Small intestine (tissue), 7 donors: Measurements from ENCODE around the gene PDZD4. TPM values are rescaled to one million over a fixed set of nuclear protein-coding genes. Genes with fewer than 3 reads are reported as not detected.

Source experiments
- DNase-seq, 2 donors: peaks; one replicate each; pipeline versions ENCODE4 v3.0.0 to v3.0.0-alpha.2; 2013
- FAIRE-seq: peaks from 2 replicates; lab custom pipeline; 2012; peaks lifted over from hg19 to GRCh38; lab: Jason Lieb, UNC
- H3K27ac ChIP-seq, 3 donors: one replicate each; pipeline ENCODE4 v1.5.1; 2013; ENCODE audit warnings: low read length in 2 of 3, mild to moderate bottlenecking in 2 of 3, control low read depth in 1 of 3, inconsistent platforms in 1 of 3, low read depth in 1 of 3, moderate library complexity in 1 of 3
- H3K27me3 ChIP-seq, 3 donors: one replicate each; pipeline ENCODE4 v1.6.1; 2013; ENCODE audit warnings: low read length in 3 of 3, inconsistent platforms in 1 of 3; ENCODE audit not compliant: control insufficient read depth in 3 of 3, insufficient read depth in 3 of 3
- H3K36me3 ChIP-seq, 3 donors: one replicate each; pipeline ENCODE4 v1.6.1; 2013; ENCODE audit warnings: low read length in 3 of 3, inconsistent platforms in 1 of 3, low read depth in 1 of 3, mild to moderate bottlenecking in 1 of 3, moderate library complexity in 1 of 3; ENCODE audit not compliant: control insufficient read depth in 3 of 3, insufficient read depth in 2 of 3
- H3K4me1 ChIP-seq, 3 donors: one replicate each; pipeline ENCODE4 v1.6.1; 2013; ENCODE audit warnings: low read length in 2 of 3, inconsistent platforms in 1 of 3, low read depth in 1 of 3, mild to moderate bottlenecking in 1 of 3, moderate library complexity in 1 of 3; ENCODE audit not compliant: control insufficient read depth in 3 of 3, insufficient read depth in 2 of 3
- H3K4me3 ChIP-seq, 3 donors: one replicate each; pipeline ENCODE4 v1.5.1; 2013; ENCODE audit warnings: low read length in 3 of 3, control low read depth in 1 of 3, inconsistent platforms in 1 of 3, low read depth in 1 of 3, mild to moderate bottlenecking in 1 of 3, moderate library complexity in 1 of 3
- H3K9me3 ChIP-seq, 2 donors: one replicate each; pipeline ENCODE4 v1.6.1; 2013; ENCODE audit warnings: low read depth in 1 of 2, low read length in 1 of 2; ENCODE audit not compliant: control insufficient read depth in 2 of 2, insufficient read depth in 1 of 2
- WGBS, 3 donors: extraction: QIAGEN DNeasy Blood & Tissue Kit; methylation state at CpG; one replicate each; pipeline ENCODE4 v1.1.7; 2013; 5-methylcytosine and 5-hydroxymethylcytosine counted together
- polyA plus RNA-seq, 4 donors: library from polyadenylated mRNA; stranded (reverse) in 3 of 4; unstranded in 1 of 4; fragments of 200-250 nt in 3 of 4; fragments of 120-200 nt in 1 of 4; gene quantifications; one replicate each; pipeline versions ENCODE4 v1.2.1 to v1.2.3, GENCODE V29; 2013
- donor health status: healthy with polysubstance abuse.
- donor health status: control.
- donor health status: control.
- donor health status: Bipolar disorder and iron deficiency.
- donor health status: healthy.

The PDZD4 gene
- polyA plus RNA-seq, 4 donors: 0.22 to 11.5 (median 2.4) TPM

DNA sequence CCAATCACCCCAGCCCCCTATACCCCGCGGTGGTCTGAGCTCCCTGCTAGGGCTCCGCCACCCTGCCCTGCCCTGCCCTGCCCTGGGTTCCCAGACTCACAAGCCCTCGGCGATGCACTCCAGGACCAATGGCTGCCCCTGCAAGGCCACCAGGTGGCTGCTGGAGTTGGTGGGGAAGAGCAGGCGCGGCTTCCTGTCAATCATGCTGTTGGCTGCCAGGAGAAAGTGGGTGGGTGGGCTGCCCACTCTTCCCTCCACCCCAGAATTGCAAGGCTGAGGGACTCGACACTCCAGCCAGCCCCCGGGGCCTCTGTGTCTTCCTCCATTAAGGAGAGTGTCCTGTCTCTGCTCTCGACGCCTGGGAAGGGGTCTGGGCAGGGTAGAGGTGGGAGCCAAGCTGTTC is 39.9 kb upstream of the PDZD4 start:
- Histone ChIP-seq H3K27me3 (peaks cover 0 to 4% (median 0%) of the 10 kb centered on the region in 3 donors), H3K4me1 (no peaks in the 10 kb centered on the region), H3K36me3 (no peaks in the 10 kb centered on the region), H3K27ac (no peak overlapping the region), H3K4me3 (no peak overlapping the region), H3K9me3 (no peaks in the 10 kb centered on the region)
- DNase-seq (no peak), FAIRE-seq (no peak)
- 42 to 76% (median 74%) methylated on average over 6 to 11 of the region's 11 CpGs for WGBS, 3 donors

DNA sequence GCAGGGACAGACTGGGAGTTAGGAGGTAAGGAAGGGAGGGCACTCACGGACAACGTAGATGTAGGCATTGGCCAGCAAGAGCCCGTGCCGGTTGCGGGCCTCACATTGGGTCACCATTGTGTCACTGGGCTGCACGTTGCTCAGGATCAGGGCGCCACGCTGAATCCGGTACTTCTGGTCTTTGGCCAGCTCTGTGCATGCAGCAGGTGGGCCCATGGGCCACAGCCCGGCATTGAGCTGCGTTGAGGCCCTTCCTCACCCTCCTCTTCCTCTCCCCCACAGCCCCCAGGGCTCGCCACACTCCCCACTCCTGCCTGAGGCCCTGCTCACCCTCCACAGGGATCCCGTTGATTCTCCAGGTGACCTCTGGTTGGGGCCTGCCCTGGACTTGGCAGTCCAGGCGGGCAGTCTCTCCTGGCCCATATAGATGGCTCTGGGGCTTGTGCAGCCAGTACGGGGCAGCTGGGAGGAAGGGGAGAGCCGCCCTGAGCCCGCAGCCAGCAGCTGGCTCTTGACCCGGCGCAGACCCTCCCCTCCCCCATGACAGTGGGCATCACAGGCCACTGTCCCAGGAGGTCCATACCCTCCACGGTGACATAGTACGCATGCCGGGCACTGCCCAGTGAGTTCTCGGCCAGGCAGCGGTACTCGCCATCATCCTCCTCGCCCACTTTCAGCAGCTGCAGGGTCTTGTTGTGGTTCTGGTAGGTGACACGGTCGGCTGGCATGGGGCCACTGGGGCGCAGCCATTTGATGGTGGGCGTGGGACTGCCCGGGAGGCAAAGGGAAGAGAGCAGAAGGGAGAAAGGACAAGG is 39.3 kb upstream of the PDZD4 start:
- peaks cover 0 to 4% (median 0%) of the 10 kb centered on the region in 3 donors for H3K27me3 ChIP-seq
- DNase-seq: no peak
- no peaks in the 10 kb centered on the region for H3K9me3 ChIP-seq
- FAIRE-seq: no peak
- 64 to 89% (median 81%) methylated on average over 9 to 30 of the region's 31 CpGs for WGBS, 3 donors
- no peak overlapping the region for H3K4me3 ChIP-seq
- no peaks in the 10 kb centered on the region for H3K36me3 ChIP-seq
- no peak overlapping the region for H3K27ac ChIP-seq
- no peaks in the 10 kb centered on the region for H3K4me1 ChIP-seq

DNA sequence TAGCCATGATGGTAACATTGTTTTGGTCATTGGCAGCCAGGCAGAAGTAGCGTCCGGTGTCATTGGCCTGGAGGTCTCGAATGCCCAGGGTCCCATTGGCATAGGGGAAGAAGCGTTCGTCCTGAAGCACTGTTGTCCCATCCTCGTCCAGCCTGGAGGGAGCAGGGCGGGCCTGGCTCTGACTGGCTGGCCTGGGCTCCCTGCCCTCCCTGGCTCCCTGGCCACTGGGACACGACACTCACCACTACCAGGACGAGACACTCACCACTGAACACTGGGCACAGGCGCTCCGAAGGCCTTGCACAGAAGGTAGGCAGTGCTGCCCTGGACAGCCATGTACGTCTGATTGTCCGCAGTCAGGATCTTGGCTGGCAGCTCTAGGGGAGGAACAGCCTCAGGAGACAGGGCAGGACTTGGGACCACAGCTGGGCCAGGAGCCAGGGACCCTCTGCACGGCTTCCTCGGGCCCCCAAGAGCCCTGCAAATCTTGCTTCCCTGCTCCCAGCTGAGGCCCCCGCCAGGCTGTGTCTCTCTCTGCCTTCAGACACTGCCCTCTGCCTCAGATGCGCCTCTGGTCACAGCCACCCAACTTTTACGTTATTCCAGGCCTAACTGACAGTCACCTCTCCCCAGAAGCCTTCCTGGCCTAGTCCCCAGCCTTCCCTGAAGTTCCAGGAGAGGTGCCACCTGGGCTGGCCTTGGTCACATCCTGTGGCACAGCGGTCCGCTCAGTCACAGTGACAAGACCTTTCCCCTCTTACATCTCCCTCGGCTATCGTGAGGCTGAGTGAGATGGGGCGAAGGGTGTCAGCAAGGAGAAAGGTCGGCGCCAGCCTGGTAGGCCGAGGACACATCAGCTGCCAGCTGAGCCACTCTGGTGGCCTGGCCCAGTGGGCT is 38.5 kb upstream of the PDZD4 start:
- H3K9me3 ChIP-seq: no peaks in the 10 kb centered on the region
- H3K27ac ChIP-seq: no peak overlapping the region
- no peaks in the 10 kb centered on the region for H3K36me3 ChIP-seq
- peaks cover 0 to 3% (median 0%) of the 10 kb centered on the region in 3 donors for H3K27me3 ChIP-seq
- FAIRE-seq (no peak), DNase-seq (no peak)
- no peaks in the 10 kb centered on the region for H3K4me1 ChIP-seq
- no peak overlapping the region for H3K4me3 ChIP-seq
- WGBS, 3 donors: 82 to 88% (median 83%) methylated on average over 12 to 26 of the region's 26 CpGs

DNA sequence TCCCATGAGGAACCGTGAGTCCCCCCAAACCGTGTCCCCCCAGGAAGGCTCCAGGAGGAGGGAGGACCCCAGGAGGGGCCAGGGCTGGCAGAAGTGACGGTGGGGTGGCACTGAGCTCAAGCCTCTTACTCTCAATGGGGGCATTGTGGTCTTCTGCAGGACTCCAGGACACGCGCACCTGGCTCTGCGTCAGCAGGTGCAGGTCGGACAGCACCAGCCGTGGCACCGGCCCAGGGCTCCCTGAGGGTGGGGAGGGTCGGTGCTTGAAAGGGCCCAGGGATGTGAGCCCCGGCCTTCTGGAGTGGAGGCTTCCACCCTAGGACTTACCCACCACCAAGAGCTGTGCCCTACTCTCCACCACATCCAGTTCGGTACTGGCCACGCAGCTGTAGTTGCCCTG is 37.3 kb upstream of the PDZD4 start:
- Histone ChIP-seq H3K36me3 (no peaks in the 10 kb centered on the region), H3K4me3 (no peak overlapping the region), H3K9me3 (no peaks in the 10 kb centered on the region), H3K27me3 (peaks cover 0 to 8% (median 0%) of the 10 kb centered on the region in 3 donors), H3K4me1 (no peaks in the 10 kb centered on the region), H3K27ac (no peak overlapping the region)
- WGBS, 3 donors: 77 to 91% (median 87%) methylated on average over 4 to 13 of the region's 13 CpGs
- DNase-seq (no peak), FAIRE-seq (no peak)

DNA sequence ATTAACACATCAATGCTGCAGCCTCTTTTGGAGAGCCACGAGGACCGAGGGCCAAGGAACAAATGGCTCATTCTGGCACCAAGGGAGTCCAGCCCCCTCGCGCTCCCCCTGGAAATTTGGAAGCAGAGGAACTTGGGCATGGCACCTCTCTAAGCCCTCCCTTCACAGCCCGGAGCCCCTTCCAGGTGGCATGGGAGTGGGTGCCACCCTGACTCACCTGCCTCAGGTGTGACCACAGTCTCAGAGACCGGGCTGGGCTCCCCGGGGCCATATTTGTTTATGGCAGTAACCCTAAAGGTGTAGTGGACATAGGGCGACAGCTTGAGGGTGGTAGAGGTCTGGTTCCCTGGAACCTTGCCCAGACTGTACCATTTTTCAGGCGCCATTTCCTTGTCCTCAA is 36.8 kb upstream of the PDZD4 start:
- no peak for FAIRE-seq
- no peaks in the 10 kb centered on the region for H3K9me3 ChIP-seq
- no peaks in the 10 kb centered on the region for H3K4me1 ChIP-seq
- DNase-seq: no peak
- H3K4me3 ChIP-seq: no peak overlapping the region
- 72 to 78% (median 76%) methylated on average over 9 of the region's 9 CpGs for WGBS, 3 donors
- peaks cover 0 to 11% (median 0%) of the 10 kb centered on the region in 3 donors for H3K27me3 ChIP-seq
- H3K27ac ChIP-seq: no peak overlapping the region
- H3K36me3 ChIP-seq: no peaks in the 10 kb centered on the region

DNA sequence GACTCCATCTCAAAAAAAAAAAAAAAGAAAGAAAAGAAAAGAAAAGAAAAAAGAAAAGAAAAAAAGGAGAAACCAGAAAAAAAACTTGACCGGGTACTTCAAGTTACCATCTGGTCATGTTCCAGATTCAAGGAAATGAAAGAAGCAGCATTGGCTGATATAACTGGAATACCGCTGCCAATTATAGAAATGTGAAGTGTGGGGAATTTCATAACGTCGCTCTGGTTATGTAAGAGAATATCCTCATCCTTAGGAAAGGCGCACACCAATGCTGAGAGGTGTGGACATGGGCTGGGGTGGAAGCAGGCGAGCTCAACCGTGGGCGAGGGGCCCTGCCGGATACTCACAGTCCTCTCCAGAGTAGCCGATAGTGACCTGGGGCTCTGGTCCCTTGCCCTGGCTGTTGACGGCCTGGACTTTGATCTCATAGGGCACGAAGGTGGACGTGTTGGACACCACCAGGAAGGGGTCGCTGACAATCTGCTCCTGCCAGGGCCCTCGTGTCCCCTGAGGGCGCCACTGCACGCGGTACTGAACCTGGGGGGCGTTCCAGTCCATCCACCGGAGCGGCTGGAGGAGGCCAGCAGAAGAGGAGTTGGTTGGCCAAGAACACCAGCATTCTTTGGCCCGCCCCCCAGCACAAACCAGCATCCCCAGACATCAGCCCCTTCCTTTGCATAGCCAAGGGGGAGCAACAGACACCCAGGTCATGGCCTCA is 36.1 kb upstream of the PDZD4 start:
- H3K27me3 ChIP-seq: peaks cover 0 to 11% (median 0%) of the 10 kb centered on the region in 3 donors
- H3K36me3 ChIP-seq: no peaks in the 10 kb centered on the region
- H3K4me1 ChIP-seq: no peaks in the 10 kb centered on the region
- H3K9me3 ChIP-seq: no peaks in the 10 kb centered on the region
- DNase-seq (no peak), FAIRE-seq (no peak)
- H3K4me3 ChIP-seq: no peak overlapping the region
- WGBS, 3 donors: 79 to 84% (median 83%) methylated on average over 19 to 22 of the region's 22 CpGs
- H3K27ac ChIP-seq: no peak overlapping the region

DNA sequence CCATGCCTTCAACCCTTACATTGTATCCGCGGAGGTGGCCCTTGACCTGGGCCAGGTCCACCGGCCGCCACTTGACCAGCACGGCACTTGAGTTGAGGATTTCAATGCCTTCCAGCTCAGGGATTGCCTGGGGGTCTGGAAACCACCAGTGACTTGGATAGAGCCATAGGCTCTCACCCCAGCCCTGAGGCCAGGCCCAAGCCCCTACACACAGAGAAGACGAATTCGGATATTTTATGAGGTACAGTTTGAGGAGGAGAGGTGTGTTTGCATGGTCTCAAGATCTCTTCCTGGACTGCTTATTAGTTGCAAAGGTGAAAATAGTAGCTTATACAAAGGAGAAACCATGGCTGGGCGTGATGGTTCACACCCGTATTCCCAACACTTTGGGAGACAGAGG is 35.3 kb upstream of the PDZD4 start:
- Histone ChIP-seq H3K4me3 (no peak overlapping the region), H3K27ac (no peak overlapping the region), H3K36me3 (no peaks in the 10 kb centered on the region), H3K27me3 (peaks cover 0 to 11% (median 0%) of the 10 kb centered on the region in 3 donors), H3K9me3 (no peaks in the 10 kb centered on the region), H3K4me1 (no peaks in the 10 kb centered on the region)
- DNase-seq (no peak), FAIRE-seq (no peak)
- 90 to 96% (median 92%) methylated on average over 9 of the region's 9 CpGs for WGBS, 3 donors

DNA sequence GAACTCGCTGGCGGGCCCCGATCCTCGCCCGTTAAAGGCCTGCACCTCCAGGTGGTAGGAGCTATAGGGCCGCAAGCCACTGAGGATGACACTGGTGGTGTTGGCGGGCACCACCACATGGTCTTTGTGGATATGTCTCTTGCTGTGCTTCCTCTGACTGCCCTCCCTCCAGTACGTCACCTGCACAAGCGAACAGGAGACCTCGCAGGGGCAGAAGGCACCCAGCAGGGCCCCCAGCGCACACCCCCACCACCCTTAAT is 34.9 kb upstream of the PDZD4 start:
- DNase-seq (no peak), FAIRE-seq (no peak)
- 91 to 100% (median 94%) methylated on average over 2 to 11 of the region's 11 CpGs for WGBS, 3 donors
- Histone ChIP-seq H3K9me3 (no peaks in the 10 kb centered on the region), H3K27me3 (peaks cover 0 to 11% (median 0%) of the 10 kb centered on the region in 3 donors), H3K4me1 (no peaks in the 10 kb centered on the region), H3K27ac (no peak overlapping the region), H3K4me3 (no peak overlapping the region), H3K36me3 (no peaks in the 10 kb centered on the region)
